ENCODE results near the gene ZDHHC12.

- TF ChIP-seq, protein P1, sequence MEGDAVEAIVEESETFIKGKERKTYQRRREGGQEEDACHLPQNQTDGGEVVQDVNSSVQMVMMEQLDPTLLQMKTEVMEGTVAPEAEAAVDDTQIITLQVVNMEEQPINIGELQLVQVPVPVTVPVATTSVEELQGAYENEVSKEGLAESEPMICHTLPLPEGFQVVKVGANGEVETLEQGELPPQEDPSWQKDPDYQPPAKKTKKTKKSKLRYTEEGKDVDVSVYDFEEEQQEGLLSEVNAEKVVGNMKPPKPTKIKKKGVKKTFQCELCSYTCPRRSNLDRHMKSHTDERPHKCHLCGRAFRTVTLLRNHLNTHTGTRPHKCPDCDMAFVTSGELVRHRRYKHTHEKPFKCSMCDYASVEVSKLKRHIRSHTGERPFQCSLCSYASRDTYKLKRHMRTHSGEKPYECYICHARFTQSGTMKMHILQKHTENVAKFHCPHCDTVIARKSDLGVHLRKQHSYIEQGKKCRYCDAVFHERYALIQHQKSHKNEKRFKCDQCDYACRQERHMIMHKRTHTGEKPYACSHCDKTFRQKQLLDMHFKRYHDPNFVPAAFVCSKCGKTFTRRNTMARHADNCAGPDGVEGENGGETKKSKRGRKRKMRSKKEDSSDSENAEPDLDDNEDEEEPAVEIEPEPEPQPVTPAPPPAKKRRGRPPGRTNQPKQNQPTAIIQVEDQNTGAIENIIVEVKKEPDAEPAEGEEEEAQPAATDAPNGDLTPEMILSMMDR (IDR thresholded peaks at IDR 0.05; ENCODE audit: low read depth, low read length): no peak
- TF ChIP-seq POLR2A (IDR thresholded peaks at IDR 0.05; ENCODE audit: extremely low read depth, insufficient read length) (no peak), MAX (IDR thresholded peaks at IDR 0.05; ENCODE audit: low read depth, low read length) (no peak), MYC (IDR thresholded peaks at IDR 0.05; ENCODE audit: low read depth, low read length) (no peak)
These were observed 16.5 kb downstream of the ZDHHC12 start for GRCh38 chr9:128707446-128707845.
